Panc1 (cell line): ENCODE data around the gene ZNF778. TPM values are rescaled to one million over a fixed set of nuclear protein-coding genes. Genes with fewer than 3 reads are reported as not detected.
A peak's percentile ranks its signal among the peaks of the same experiment; 100 is the strongest.
"Not testable (repeated sequence)": the region's sequence is repeated elsewhere in the genome, so short reads cannot be mapped to it uniquely, and the experiment has no call there.

Source experiments
- ATAC-seq: fragments of 200-7000 bp; cut with Tn5 transposase; 2 replicates; pipeline ENCODE4 v1.9.1; 2020; ENCODE audit warnings: mild to moderate bottlenecking, moderate library complexity
- BruUV-seq: library from RNA; stranded (reverse); fragments of 400-500 nt; replicated peaks from 2 replicates; lab custom pipeline; 2021; lab: Mats Ljungman, UMichigan
- CTCF ChIA-PET: fragments of 300-600 bp; sonication (Branson Sonifier 250); formaldehyde crosslinking; loops from one replicate; lab custom pipeline; 2022; ENCODE audit warnings: antibody characterized with exemption; lab: Charles Lee
- POLR2A ChIA-PET: fragments of 300-600 bp; sonication (Branson Sonifier 250); formaldehyde crosslinking; loops from one replicate; lab custom pipeline; 2022; ENCODE audit warnings: antibody characterized with exemption; lab: Charles Lee
- DNase-seq: peaks from one replicate; pipeline ENCODE4 v3.0.0-alpha.2; 2010; ENCODE audit warnings: low read depth, low spot score
- H3K27ac ChIP-seq: 2 replicates; pipeline ENCODE4 v1.5.1; 2011; ENCODE audit warnings: mild to moderate bottlenecking, low read length, inconsistent platforms
- H3K27me3 ChIP-seq: fragments of 200-500 bp; sonication (Bioruptor generic); 2 replicates; pipeline ENCODE4 v1.6.0; 2014; ENCODE audit warnings: low read length, inconsistent platforms; ENCODE audit not compliant: control insufficient read depth, insufficient read depth
- H3K36me3 ChIP-seq: fragments of 200-500 bp; sonication (Bioruptor generic); 2 replicates; pipeline ENCODE4 v1.5.1; 2014; ENCODE audit warnings: inconsistent platforms, mild to moderate bottlenecking, low read length, moderate library complexity; ENCODE audit not compliant: control insufficient read depth, insufficient read depth
- H3K4me1 ChIP-seq: 2 replicates; pipeline ENCODE4 v1.5.1; 2011; ENCODE audit warnings: inconsistent platforms, mild to moderate bottlenecking, low read length, moderate library complexity; ENCODE audit not compliant: control insufficient read depth, insufficient read depth
- H3K4me3 ChIP-seq, 2 experiments: 2 replicates each; pipeline ENCODE4 v1.5.1; 2011 to 2012; ENCODE audit warnings: low read depth in 2 of 2, low read length in 2 of 2, mild to moderate bottlenecking in 2 of 2, inconsistent platforms in 1 of 2, moderate library complexity in 1 of 2
- H3K9me3 ChIP-seq: fragments of 200-500 bp; sonication (Bioruptor generic); 2 replicates; pipeline ENCODE4 v1.5.1; 2014; ENCODE audit warnings: low read depth, mild to moderate bottlenecking, inconsistent platforms, low read length, moderate library complexity; ENCODE audit not compliant: control insufficient read depth, insufficient read depth
- POLR2AphosphoS5 ChIP-seq: IDR thresholded peaks from 2 replicates; pipeline ENCODE4 v1.6.1; 2012; ENCODE audit warnings: mild to moderate bottlenecking, low read depth, low read length, moderate library complexity
- SIN3A ChIP-seq: IDR thresholded peaks from 2 replicates; pipeline ENCODE4 v1.6.1; 2012; ENCODE audit warnings: low read depth, mild to moderate bottlenecking, low read length, moderate library complexity, borderline replicate concordance; ENCODE audit not compliant: insufficient read depth
- TCF7L2 ChIP-seq: IDR thresholded peaks from 2 replicates; pipeline ENCODE4 v1.6.1; 2011; ENCODE audit warnings: mild to moderate bottlenecking, low read depth, low read length, inconsistent platforms
- in situ Hi-C: cut with HindIII; loops from 2 replicates; pipeline ENCODE4 v1.10.0; 2016; ENCODE audit warnings: low sequenced_read_pairs, low pct_unique_long_range_greater_than_20kb
- intact Hi-C: fragments of 100-400 bp; cut with micrococcal nuclease; formaldehyde crosslinking; loops from one replicate; pipeline ENCODE4 v1.10.0; 2022; ENCODE audit not compliant: unreplicated experiment
- total RNA-seq: library from RNA; stranded (reverse); gene quantifications from one replicate; pipeline ENCODE4 v1.2.1, GENCODE V29; 2021; ENCODE audit not compliant: unreplicated experiment
- TF ChIP-seq, protein P1 (sequence below), 2 experiments: IDR thresholded peaks; 2 replicates each; pipeline ENCODE4 v1.6.1; 2011 to 2012; ENCODE audit warnings: low read depth in 2 of 2, control low read depth in 1 of 2, low read length in 1 of 2, mild to moderate bottlenecking in 1 of 2, moderate library complexity in 1 of 2; ENCODE audit not compliant: insufficient read depth in 1 of 2
- TF ChIP-seq, protein P2 (sequence below): fragments of 450-650 bp; IDR thresholded peaks from 2 replicates; pipeline ENCODE4 v1.5.1; 2017; ENCODE audit warnings: mild to moderate bottlenecking

Gene ZNF778
- total RNA-seq, 1 experiment from 2014 or later, result 15.0 TPM

DNA sequence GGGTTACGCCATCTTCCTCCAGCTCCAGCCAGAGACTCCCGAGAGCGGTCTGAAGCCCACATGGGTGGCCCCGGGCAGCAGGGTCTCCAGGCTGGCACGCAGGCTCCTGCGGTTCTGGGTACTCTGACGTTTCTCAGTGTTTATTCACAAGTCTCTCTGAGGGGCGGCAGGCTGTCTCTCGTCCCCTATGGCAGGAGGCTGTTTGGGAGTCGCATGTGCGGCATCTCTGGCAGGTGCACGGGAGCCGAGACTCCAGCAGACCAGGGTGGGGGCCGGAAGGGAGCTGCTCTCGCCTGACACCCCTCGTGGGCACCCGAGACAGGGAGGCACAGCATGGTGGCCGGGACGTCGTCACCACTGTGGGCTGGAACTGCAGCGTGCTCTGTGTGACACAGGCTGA is 48.1 kb downstream of the ZNF778 start:
- Histone ChIP-seq H3K9me3 (no peaks in the 10 kb centered on the region), H3K27ac (0 out of 2 replicates have a peak overlapping the region, but pooled peaks have one; percentile 12), H3K36me3 (no peaks in the 10 kb centered on the region), H3K27me3 (no peaks in the 10 kb centered on the region), H3K4me3 (no peak overlapping the region), H3K4me1 (peaks cover 31% of the 10 kb centered on the region)
- DNase-seq (no peak), ATAC-seq (no peak; the same call in 1 of the 2 replicates)
- in situ Hi-C loops, result no loop called here
- POLR2A ChIA-PET, result no interaction called here
- TF ChIP-seq, protein P1, sequence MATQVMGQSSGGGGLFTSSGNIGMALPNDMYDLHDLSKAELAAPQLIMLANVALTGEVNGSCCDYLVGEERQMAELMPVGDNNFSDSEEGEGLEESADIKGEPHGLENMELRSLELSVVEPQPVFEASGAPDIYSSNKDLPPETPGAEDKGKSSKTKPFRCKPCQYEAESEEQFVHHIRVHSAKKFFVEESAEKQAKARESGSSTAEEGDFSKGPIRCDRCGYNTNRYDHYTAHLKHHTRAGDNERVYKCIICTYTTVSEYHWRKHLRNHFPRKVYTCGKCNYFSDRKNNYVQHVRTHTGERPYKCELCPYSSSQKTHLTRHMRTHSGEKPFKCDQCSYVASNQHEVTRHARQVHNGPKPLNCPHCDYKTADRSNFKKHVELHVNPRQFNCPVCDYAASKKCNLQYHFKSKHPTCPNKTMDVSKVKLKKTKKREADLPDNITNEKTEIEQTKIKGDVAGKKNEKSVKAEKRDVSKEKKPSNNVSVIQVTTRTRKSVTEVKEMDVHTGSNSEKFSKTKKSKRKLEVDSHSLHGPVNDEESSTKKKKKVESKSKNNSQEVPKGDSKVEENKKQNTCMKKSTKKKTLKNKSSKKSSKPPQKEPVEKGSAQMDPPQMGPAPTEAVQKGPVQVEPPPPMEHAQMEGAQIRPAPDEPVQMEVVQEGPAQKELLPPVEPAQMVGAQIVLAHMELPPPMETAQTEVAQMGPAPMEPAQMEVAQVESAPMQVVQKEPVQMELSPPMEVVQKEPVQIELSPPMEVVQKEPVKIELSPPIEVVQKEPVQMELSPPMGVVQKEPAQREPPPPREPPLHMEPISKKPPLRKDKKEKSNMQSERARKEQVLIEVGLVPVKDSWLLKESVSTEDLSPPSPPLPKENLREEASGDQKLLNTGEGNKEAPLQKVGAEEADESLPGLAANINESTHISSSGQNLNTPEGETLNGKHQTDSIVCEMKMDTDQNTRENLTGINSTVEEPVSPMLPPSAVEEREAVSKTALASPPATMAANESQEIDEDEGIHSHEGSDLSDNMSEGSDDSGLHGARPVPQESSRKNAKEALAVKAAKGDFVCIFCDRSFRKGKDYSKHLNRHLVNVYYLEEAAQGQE (IDR thresholded peaks at IDR 0.05; ENCODE audit: insufficient read depth in 1 of 2, low read depth in 2 of 2, low read length in 1 of 2), result no peak
- no peak for TF ChIP-seq TCF7L2
- no peak for TF ChIP-seq SIN3A
- TF ChIP-seq, protein P2, sequence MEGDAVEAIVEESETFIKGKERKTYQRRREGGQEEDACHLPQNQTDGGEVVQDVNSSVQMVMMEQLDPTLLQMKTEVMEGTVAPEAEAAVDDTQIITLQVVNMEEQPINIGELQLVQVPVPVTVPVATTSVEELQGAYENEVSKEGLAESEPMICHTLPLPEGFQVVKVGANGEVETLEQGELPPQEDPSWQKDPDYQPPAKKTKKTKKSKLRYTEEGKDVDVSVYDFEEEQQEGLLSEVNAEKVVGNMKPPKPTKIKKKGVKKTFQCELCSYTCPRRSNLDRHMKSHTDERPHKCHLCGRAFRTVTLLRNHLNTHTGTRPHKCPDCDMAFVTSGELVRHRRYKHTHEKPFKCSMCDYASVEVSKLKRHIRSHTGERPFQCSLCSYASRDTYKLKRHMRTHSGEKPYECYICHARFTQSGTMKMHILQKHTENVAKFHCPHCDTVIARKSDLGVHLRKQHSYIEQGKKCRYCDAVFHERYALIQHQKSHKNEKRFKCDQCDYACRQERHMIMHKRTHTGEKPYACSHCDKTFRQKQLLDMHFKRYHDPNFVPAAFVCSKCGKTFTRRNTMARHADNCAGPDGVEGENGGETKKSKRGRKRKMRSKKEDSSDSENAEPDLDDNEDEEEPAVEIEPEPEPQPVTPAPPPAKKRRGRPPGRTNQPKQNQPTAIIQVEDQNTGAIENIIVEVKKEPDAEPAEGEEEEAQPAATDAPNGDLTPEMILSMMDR, result no peak
- no peak for TF ChIP-seq POLR2AphosphoS5
- no TSS peak for BruUV-seq
- intact Hi-C loops, result no loop called here
- CTCF ChIA-PET, result no interaction called here

GRCh38 chr16:89266521-89267134 is 49.1 kb downstream of the ZNF778 start:
- no TSS peak for BruUV-seq
- in situ Hi-C loops (no loop called here), intact Hi-C loops (no loop called here)
- ATAC-seq (peak; percentile 25), DNase-seq (no peak)
- Histone ChIP-seq H3K27ac (peak overlapping the region; percentile 54), H3K4me1 (peaks cover 36% of the 10 kb centered on the region), H3K9me3 (no peaks in the 10 kb centered on the region), H3K36me3 (no peaks in the 10 kb centered on the region), H3K4me3 (no peak overlapping the region), H3K27me3 (no peaks in the 10 kb centered on the region)
- ChIA-PET CTCF (no interaction called here), POLR2A (interaction anchor here (0.8 kb wide), 1 partner anchor 9 kb away, joined by 3 read pairs; no protein-coding TSS in a partner anchor)
- TF ChIP-seq, protein P1 (IDR thresholded peaks at IDR 0.05; ENCODE audit: insufficient read depth in 1 of 2, low read depth in 2 of 2, low read length in 1 of 2), result no peak
- no peak for TF ChIP-seq TCF7L2
- no peak for TF ChIP-seq POLR2AphosphoS5
- TF ChIP-seq, protein P2, result no peak
- TF ChIP-seq SIN3A, result no peak

GRCh38 chr16:89267746-89268145 is 50.2 kb downstream of the ZNF778 start:
- CTCF ChIA-PET, H3K36me3 ChIP-seq, in situ Hi-C loops, H3K9me3 ChIP-seq, DNase-seq, H3K27ac ChIP-seq, intact Hi-C loops, ATAC-seq, BruUV-seq, H3K27me3 ChIP-seq, H3K4me3 ChIP-seq, POLR2A ChIA-PET: not testable (repeated sequence)
- H3K4me1 ChIP-seq, result peaks cover 36% of the 10 kb centered on the region
